NAMALWA (cell line): ENCODE measurements around the gene COQ4.
"Not testable (repeated sequence)": the region's sequence is repeated elsewhere in the genome, so short reads cannot be mapped to it uniquely, and the experiment has no call there.

ENCODE experiments used
- DNase-seq: peaks from one replicate; pipeline ENCODE4 v3.0.0-alpha.2; 2015; ENCODE audit warnings: low spot score

Gene COQ4

GRCh38 chr9:128298535-128299482, 23.8 kb upstream of the COQ4 start:
- no peak for DNase-seq

- no peak for DNase-seq
Measured at GRCh38 chr9:128304136-128304970, 18.3 kb upstream of the COQ4 start.

- no peak for DNase-seq
Measured at GRCh38 chr9:128304971-128305288, 17.7 kb upstream of the COQ4 start.

GRCh38 chr9:128309551-128309950, 13.1 kb upstream of the COQ4 start:
- no peak for DNase-seq

- DNase-seq: no peak
Measured at GRCh38 chr9:128310461-128310860, 12.2 kb upstream of the COQ4 start.

- no peak for DNase-seq
Measured at GRCh38 chr9:128314697-128315096, 7.9 kb upstream of the COQ4 start.

GRCh38 chr9:128316421-128316820, 6.2 kb upstream of the COQ4 start:
- DNase-seq: no peak

GRCh38 chr9:128317629-128318028, 5.0 kb upstream of the COQ4 start:
- no peak for DNase-seq

GRCh38 chr9:128321343-128321742, 1.3 kb upstream of the COQ4 start:
- DNase-seq: no peak

GRCh38 chr9:128321879-128322403, 698 bp upstream of the COQ4 start:
- DNase-seq: no peak

- no peak for DNase-seq
Measured at GRCh38 chr9:128323212-128323730, 632 bp downstream of the COQ4 start.

- no peak for DNase-seq
Measured at GRCh38 chr9:128323791-128324190, 1.2 kb downstream of the COQ4 start.

- no peak for DNase-seq
Measured at GRCh38 chr9:128324401-128324800, 1.8 kb downstream of the COQ4 start.

GRCh38 chr9:128325629-128326028, 3.0 kb downstream of the COQ4 start:
- DNase-seq: no peak

GRCh38 chr9:128333451-128333869, 10.8 kb downstream of the COQ4 start:
- DNase-seq: no peak

GRCh38 chr9:128335161-128335560, 12.5 kb downstream of the COQ4 start:
- DNase-seq: no peak

- DNase-seq: no peak
Measured at GRCh38 chr9:128335914-128336313, 13.3 kb downstream of the COQ4 start.

GRCh38 chr9:128337936-128338335, 15.3 kb downstream of the COQ4 start:
- DNase-seq: no peak

- DNase-seq: not testable (repeated sequence)
Measured at GRCh38 chr9:128338852-128339614, 16.4 kb downstream of the COQ4 start.

GRCh38 chr9:128339761-128340690, 17.4 kb downstream of the COQ4 start, which contains the start of gene SLC27A4:
SLC27A4 (plus strand) TSS chr9:128340527; CDS start chr9:128343133, 2,606 bp downstream.
- peak; percentile 89 for DNase-seq
